ENCODE data around the gene SRPRB. TPM values are rescaled to one million over a fixed set of nuclear protein-coding genes. Genes with fewer than 3 reads are reported as not detected.

Gene SRPRB
- total RNA-seq, 1 donor from 2014 or later: 30.2 TPM

GRCh38 chr3:133815386-133815785 lies 9.8 kb downstream of the SRPRB start:
- Histone ChIP-seq H3K27ac (no peak overlapping the region), H2AFZ (replicated peaks) (no peak overlapping the region), H3K27me3 (no peaks in the 10 kb centered on the region), H3K9me3 (ENCODE audit: low read depth) (no peaks in the 10 kb centered on the region), H4K20me1 (ENCODE audit: low read depth) (peaks cover 5% of the 10 kb centered on the region), H3K4me2 (no peak overlapping the region), H3K4me3 (no peak overlapping the region), H3F3A (ENCODE audit: low read depth) (peaks cover 7% of the 10 kb centered on the region), H3K4me1 (no peaks in the 10 kb centered on the region), H3K79me2 (ENCODE audit: low read depth) (no peaks in the 10 kb centered on the region), H3K36me3 (peaks cover 23% of the 10 kb centered on the region), H3K9ac (no peak overlapping the region)
- H3K4me3 Mint-ChIP-seq: no peak overlapping the region
- no peaks in the 10 kb centered on the region for H3K27me3 Mint-ChIP-seq (ENCODE audit: insufficient read depth, low read depth)
- TF ChIP-seq EZH2phosphoT487 (IDR thresholded peaks at IDR 0.05) (no peak), EZH2 (IDR thresholded peaks at IDR 0.05) (no peak), CTCF (IDR thresholded peaks at IDR 0.05) (no peak)
- no peak for DNase-seq (ENCODE audit: low spot score)
- H3K4me1 Mint-ChIP-seq: no peaks in the 10 kb centered on the region
- peaks cover 12% of the 10 kb centered on the region for H3K36me3 Mint-ChIP-seq
- H3K9me3 Mint-ChIP-seq: no peaks in the 10 kb centered on the region
- no peak overlapping the region for H3K27ac Mint-ChIP-seq

GRCh38 chr3:133820129-133820528 lies 14.5 kb downstream of the SRPRB start:
- H4K20me1 ChIP-seq (ENCODE audit: low read depth): peaks cover 12% of the 10 kb centered on the region
- H3K27me3 Mint-ChIP-seq (ENCODE audit: insufficient read depth, low read depth): no peaks in the 10 kb centered on the region
- H3K79me2 ChIP-seq (ENCODE audit: low read depth): no peaks in the 10 kb centered on the region
- no peaks in the 10 kb centered on the region for H3K9me3 Mint-ChIP-seq
- no peak overlapping the region for H3K4me2 ChIP-seq
- TF ChIP-seq EZH2phosphoT487 (IDR thresholded peaks at IDR 0.05) (no peak), EZH2 (IDR thresholded peaks at IDR 0.05) (no peak), CTCF (IDR thresholded peaks at IDR 0.05) (no peak)
- peaks cover 10% of the 10 kb centered on the region for H3K36me3 ChIP-seq
- no peaks in the 10 kb centered on the region for H3K4me1 ChIP-seq
- H3K4me3 Mint-ChIP-seq: no peak overlapping the region
- H3F3A ChIP-seq (ENCODE audit: low read depth): peaks cover 7% of the 10 kb centered on the region
- H3K27ac Mint-ChIP-seq: no peak overlapping the region
- H3K27ac ChIP-seq: no peak overlapping the region
- H2AFZ ChIP-seq (replicated peaks): no peak overlapping the region
- peaks cover 16% of the 10 kb centered on the region for H3K4me1 Mint-ChIP-seq
- no peaks in the 10 kb centered on the region for H3K27me3 ChIP-seq
- H3K9me3 ChIP-seq (ENCODE audit: low read depth): no peaks in the 10 kb centered on the region
- H3K9ac ChIP-seq: no peak overlapping the region
- H3K4me3 ChIP-seq: no peak overlapping the region
- DNase-seq (ENCODE audit: low spot score): no peak
- peaks cover 38% of the 10 kb centered on the region for H3K36me3 Mint-ChIP-seq

GRCh38 chr3:133820889-133821675 lies 15.5 kb downstream of the SRPRB start:
- Histone ChIP-seq H3K79me2 (ENCODE audit: low read depth) (no peaks in the 10 kb centered on the region), H3K4me2 (no peak overlapping the region), H3K36me3 (peaks cover 10% of the 10 kb centered on the region), H3K4me3 (no peak overlapping the region), H3F3A (ENCODE audit: low read depth) (peaks cover 7% of the 10 kb centered on the region), H3K27me3 (no peaks in the 10 kb centered on the region), H3K4me1 (no peaks in the 10 kb centered on the region), H2AFZ (replicated peaks) (no peak overlapping the region), H3K9me3 (ENCODE audit: low read depth) (no peaks in the 10 kb centered on the region), H3K9ac (no peak overlapping the region), H4K20me1 (ENCODE audit: low read depth) (peaks cover 12% of the 10 kb centered on the region), H3K27ac (no peak overlapping the region)
- no peak for DNase-seq (ENCODE audit: low spot score)
- H3K4me3 Mint-ChIP-seq: no peak overlapping the region
- TF ChIP-seq EZH2phosphoT487 (IDR thresholded peaks at IDR 0.05) (no peak), EZH2 (IDR thresholded peaks at IDR 0.05) (no peak), CTCF (IDR thresholded peaks at IDR 0.05) (no peak)
- no peaks in the 10 kb centered on the region for H3K27me3 Mint-ChIP-seq (ENCODE audit: insufficient read depth, low read depth)
- no peak overlapping the region for H3K27ac Mint-ChIP-seq
- no peaks in the 10 kb centered on the region for H3K9me3 Mint-ChIP-seq
- peaks cover 42% of the 10 kb centered on the region for H3K36me3 Mint-ChIP-seq
- peaks cover 16% of the 10 kb centered on the region for H3K4me1 Mint-ChIP-seq

Data from neural progenitor cell (in vitro differentiated cells).